GM12878 (cell line): Measurements from ENCODE around the gene MTRF1. TPM values are rescaled to one million over a fixed set of nuclear protein-coding genes. Genes with fewer than 3 reads are reported as not detected.
A peak's percentile ranks its signal among the peaks of the same experiment; 100 is the strongest.

Source experiments
- ATAC-seq: fragments of 200-7000 bp; cut with Tn5 transposase; 3 replicates; pipeline ENCODE4 v1.9.1; 2020; ENCODE audit warnings: mild to moderate bottlenecking, moderate library complexity
- BruUV-seq: library from RNA; stranded (reverse); fragments of 400-500 nt; replicated peaks from 2 replicates; lab custom pipeline; 2021; lab: Mats Ljungman, UMichigan
- CTCF ChIA-PET: fragments of 300-600 bp; sonication (Branson Sonifier 250); formaldehyde crosslinking; extraction: SDS; loops from one replicate; lab custom pipeline; 2021; ENCODE audit warnings: inconsistent platforms; lab: Yijun Ruan, JAX
- POLR2A ChIA-PET: fragments of 350-600 bp; formaldehyde crosslinking; extraction: SDS; loops from one replicate; lab custom pipeline; 2021; ENCODE audit warnings: inconsistent platforms; lab: Charles Lee
- RAD21 ChIA-PET: fragments of 300-600 bp; sonication (Branson Sonifier 250); formaldehyde crosslinking; loops from one replicate; lab custom pipeline; 2023; ENCODE audit warnings: antibody characterized with exemption; ENCODE audit not compliant: unreplicated experiment; lab: Charles Lee
- SMC1A ChIA-PET: fragments of 300-600 bp; sonication (Branson Sonifier 250); formaldehyde crosslinking; loops from one replicate; lab custom pipeline; 2023; ENCODE audit not compliant: unreplicated experiment, uncharacterized antibody; lab: Charles Lee
- DNase-seq: peaks from one replicate; pipeline ENCODE4 v3.0.0-alpha.2; 2011; ENCODE audit warnings: low read depth, low spot score
- FAIRE-seq: peaks from 3 replicates; lab custom pipeline; 2011; peaks lifted over from hg19 to GRCh38; lab: Jason Lieb, UNC
- H2AFZ ChIP-seq: 2 replicates; pipeline ENCODE4 v1.6.0; 2011; ENCODE audit warnings: low read depth, low read length, control low read depth; ENCODE audit not compliant: control insufficient read depth
- H3K27ac ChIP-seq: 2 replicates; pipeline ENCODE4 v1.5.1; 2011; ENCODE audit warnings: control low read depth; ENCODE audit not compliant: control insufficient read depth, insufficient read depth
- H3K27me3 ChIP-seq, 2 experiments: replicated peaks in 1 of 2; 2 replicates each; pipeline versions ENCODE4 v1.6.0 to v1.6.1; 2011; ENCODE audit warnings: low read length in 1 of 2; ENCODE audit not compliant: control insufficient read depth in 2 of 2, insufficient read depth in 2 of 2
- H3K36me3 ChIP-seq, 2 experiments: 2 replicates each; pipeline ENCODE4 v1.5.1; 2011; ENCODE audit warnings: low read length in 1 of 2; ENCODE audit not compliant: control insufficient read depth in 2 of 2, insufficient read depth in 2 of 2
- H3K4me1 ChIP-seq: 2 replicates; pipeline ENCODE4 v1.6.1; 2011; ENCODE audit warnings: mild to moderate bottlenecking, low read length, moderate library complexity, mixed read lengths; ENCODE audit not compliant: control insufficient read depth, insufficient read depth
- H3K4me2 ChIP-seq: 2 replicates; pipeline ENCODE4 v1.6.0; 2011; ENCODE audit warnings: control low read depth; ENCODE audit not compliant: control insufficient read depth, insufficient read depth
- H3K4me3 ChIP-seq: fragments of 200-600 bp; sonication (generic); 2 replicates; pipeline ENCODE4 v1.5.1; 2016
- H3K79me2 ChIP-seq: 2 replicates; pipeline ENCODE4 v1.6.0; 2011; ENCODE audit warnings: low read length; ENCODE audit not compliant: control insufficient read depth, insufficient read depth
- H3K9ac ChIP-seq: 2 replicates; pipeline ENCODE4 v1.8.0; 2011; ENCODE audit warnings: low read length, control low read depth, mixed read lengths; ENCODE audit not compliant: control insufficient read depth, insufficient read depth
- H3K9me3 ChIP-seq: replicated peaks from 3 replicates; pipeline ENCODE4 v1.5.1; 2011; ENCODE audit warnings: mild to moderate bottlenecking, low read length; ENCODE audit not compliant: control insufficient read depth, insufficient read depth
- H4K20me1 ChIP-seq: 2 replicates; pipeline ENCODE4 v1.6.0; 2011; ENCODE audit not compliant: control insufficient read depth, insufficient read depth
- ATF3 ChIP-seq: IDR thresholded peaks from 2 replicates; pipeline ENCODE4 v1.6.1; 2011; ENCODE audit warnings: low read depth, mild to moderate bottlenecking, low read length, moderate library complexity, borderline replicate concordance; ENCODE audit errors: extremely low read depth
- ATF7 ChIP-seq: fragments of 450-650 bp; IDR thresholded peaks from 2 replicates; pipeline ENCODE4 v1.6.1; 2016; ENCODE audit warnings: low read depth, mild to moderate bottlenecking
- CBX3 ChIP-seq: fragments of 200-600 bp; sonication (generic); IDR thresholded peaks from 2 replicates; pipeline ENCODE4 v1.6.1; 2016; ENCODE audit warnings: low read depth, borderline replicate concordance
- FOXM1 ChIP-seq: IDR thresholded peaks from 2 replicates; pipeline ENCODE4 v1.6.1; 2012; ENCODE audit warnings: low read depth, mild to moderate bottlenecking, inconsistent platforms, low read length, moderate library complexity
- NBN ChIP-seq: fragments of 450-650 bp; IDR thresholded peaks from 2 replicates; pipeline ENCODE4 v1.6.1; 2016
- NFYA ChIP-seq: IDR thresholded peaks from 2 replicates; pipeline ENCODE4 v1.6.1; 2011; ENCODE audit warnings: low read depth, mild to moderate bottlenecking, low read length, improper control_type of control experiment, borderline replicate concordance
- NRF1 ChIP-seq: conservative IDR thresholded peaks from 2 replicates; pipeline ENCODE4 v1.6.1; 2011; ENCODE audit warnings: mild to moderate bottlenecking, low read depth, low read length, improper control_type of control experiment
- PML ChIP-seq: IDR thresholded peaks from 2 replicates; pipeline ENCODE4 v1.6.1; 2012; ENCODE audit warnings: low read length, inconsistent platforms
- RAD51 ChIP-seq: fragments of 450-650 bp; IDR thresholded peaks from 2 replicates; pipeline ENCODE4 v1.6.1; 2016; ENCODE audit warnings: moderate library complexity, mild to moderate bottlenecking, inconsistent platforms
- RCOR1 ChIP-seq: conservative IDR thresholded peaks from 2 replicates; pipeline ENCODE4 v1.6.1; 2012; ENCODE audit warnings: low read depth, low read length, improper control_type of control experiment
- RUNX3 ChIP-seq: IDR thresholded peaks from 2 replicates; pipeline ENCODE4 v1.6.1; 2012; ENCODE audit warnings: low read length, inconsistent platforms
- STAT1 ChIP-seq: fragments of 450-650 bp; conservative IDR thresholded peaks from 2 replicates; pipeline ENCODE4 v1.6.1; 2014; ENCODE audit warnings: antibody characterized with exemption, mild to moderate bottlenecking
- ZBTB4 ChIP-seq: fragments of 450-650 bp; formaldehyde crosslinking; IDR thresholded peaks from 2 replicates; pipeline ENCODE4 v1.4.0; 2022; ENCODE audit warnings: mild to moderate bottlenecking, moderate library complexity
- ZNF207 ChIP-seq: fragments of 450-650 bp; IDR thresholded peaks from 2 replicates; pipeline ENCODE4 v1.6.1; 2014; ENCODE audit warnings: antibody characterized with exemption, mild to moderate bottlenecking, borderline replicate concordance
- ZNF274 ChIP-seq: IDR thresholded peaks from one replicate; pipeline ENCODE4 v1.8.0; 2011; ENCODE audit not compliant: insufficient read length, insufficient read depth
- WGBS: methylation state at CpG from one replicate; pipeline ENCODE4 v1.1.6; 2016; ENCODE audit warnings: low lambda C conversion rate; ENCODE audit not compliant: insufficient replicate concordance, insufficient coverage; ENCODE audit errors: missing lambda C conversion rate; 5-methylcytosine and 5-hydroxymethylcytosine counted together
- in situ Hi-C: fragments of 300-500 bp; cut with MboI; formaldehyde crosslinking; loops from 9 replicates; pipeline ENCODE4 v1.14.3; 2018; ENCODE audit warnings: mixed read lengths
- intact Hi-C: fragments of 100-400 bp; cut with micrococcal nuclease; formaldehyde crosslinking; loops from one replicate; pipeline ENCODE4 v1.14.2; 2022; ENCODE audit not compliant: unreplicated experiment
- polyA plus RNA-seq, 11 experiments: library from polyadenylated mRNA; depleted of rRNA in 4 of 11; unstranded in 6 of 11; stranded (reverse) in 5 of 11; fragments of >200 nt; fragmentation: Nextera tagmentation in 4 of 11; fragmentation: Illumina TruSeq in 1 of 11; extraction: Ambion mirVana in 4 of 11; extraction: Trizol in 1 of 11; gene quantifications; 1 replicate in 1 of 11; 2 replicates in 10 of 11; pipeline versions ENCODE4 v1.2.1 to v1.2.3, GENCODE V29; 2011 to 2016; ENCODE audit warnings: inconsistent platforms in 2 of 11, missing spikeins in 2 of 11, low read depth in 1 of 11
- total RNA-seq, 4 experiments: library from RNA; depleted of rRNA in 3 of 4; stranded (reverse); fragments of >200 nt in 3 of 4; fragmentation: Illumina TruSeq in 1 of 4; extraction: Trizol in 1 of 4; gene quantifications; 2 replicates each; pipeline versions ENCODE4 v1.2.1 to v1.2.3, GENCODE V29; 2013 to 2021
- TF ChIP-seq, protein P1 (sequence below): fragments of 450-650 bp; IDR thresholded peaks from 2 replicates; pipeline ENCODE4 v1.6.1; 2017; ENCODE audit warnings: mild to moderate bottlenecking

Gene MTRF1
- total and polyA plus RNA-seq, 10 of the 15 experiments (the other 5 are each of a cell fraction or from before 2014, with no cell fraction given): 12.1 to 33.7 (median 20.6) TPM

GRCh38 chr13:41193919-41194824 is 69.2 kb downstream of the MTRF1 start, which contains the start of gene KBTBD7:
TSS of gene KBTBD7 (minus strand) at chr13:41194569. CDS start at chr13:41194257, 312 bp downstream.
- BruUV-seq: TSS peak; percentile 71
- 21% methylated on average over 66 of the region's 66 CpGs for WGBS
- ChIA-PET RAD21 (interaction anchor here (0.9 kb wide), 1 partner anchor 220 kb away, joined by 3 read pairs; no protein-coding TSS in a partner anchor), CTCF (no interaction called here), SMC1A (no interaction called here), POLR2A (no interaction called here)
- peak within 1 kb of the TSS; percentile 86 for H3K4me3 ChIP-seq
- H2AFZ ChIP-seq: peak within 1 kb of the TSS; percentile 99
- intact Hi-C loops: loop anchor here (1.0 kb wide), 1 partner anchor 62 kb away; the partner anchor contains the start of gene KBTBD6
- ATAC-seq (peak; percentile 99), FAIRE-seq (peak; percentile 70), DNase-seq (peak; percentile 67)
- peak within 1 kb of the TSS; percentile 69 for H3K27ac ChIP-seq
- H3K4me1 ChIP-seq: peaks cover 4% of the 10 kb centered on the region
- H3K79me2 ChIP-seq: peaks cover 8% of the 10 kb centered on the region
- H3K4me2 ChIP-seq: peak within 1 kb of the TSS; percentile 64
- H3K27me3 ChIP-seq: no peaks in the 10 kb centered on the region
- peak within 1 kb of the TSS; percentile 79 for H3K9ac ChIP-seq
- H3K36me3 ChIP-seq: no peaks in the 10 kb centered on the region
- no peaks in the 10 kb centered on the region for H4K20me1 ChIP-seq
- H3K9me3 ChIP-seq: no peaks in the 10 kb centered on the region
- in situ Hi-C loops: loop anchor here (5.0 kb wide), 1 partner anchor 62 kb away; the partner anchor contains the start of gene KBTBD6
- TF ChIP-seq PML: no peak
- TF ChIP-seq NFYA: no peak
- no peak for TF ChIP-seq NRF1
- no peak for TF ChIP-seq ZBTB4 (CRISPR knock-in tag)
- peak; percentile 45; the same call in 1 of the 2 replicates for TF ChIP-seq ATF3
- peak; percentile 85; the same call in 1 of the 2 replicates for TF ChIP-seq ZNF207
- no peak for TF ChIP-seq RCOR1
- peak; percentile 69; the same call in 1 of the 2 replicates for TF ChIP-seq NBN
- TF ChIP-seq ZNF274: no peak
- TF ChIP-seq RUNX3: peak; percentile 57
- TF ChIP-seq RAD51: no peak
- 0 out of 2 replicates have a peak, but pooled peaks have one; percentile 74 for TF ChIP-seq STAT1
- TF ChIP-seq ATF7: 0 out of 2 replicates have a peak, but pooled peaks have one; percentile 16
- TF ChIP-seq, protein P1, sequence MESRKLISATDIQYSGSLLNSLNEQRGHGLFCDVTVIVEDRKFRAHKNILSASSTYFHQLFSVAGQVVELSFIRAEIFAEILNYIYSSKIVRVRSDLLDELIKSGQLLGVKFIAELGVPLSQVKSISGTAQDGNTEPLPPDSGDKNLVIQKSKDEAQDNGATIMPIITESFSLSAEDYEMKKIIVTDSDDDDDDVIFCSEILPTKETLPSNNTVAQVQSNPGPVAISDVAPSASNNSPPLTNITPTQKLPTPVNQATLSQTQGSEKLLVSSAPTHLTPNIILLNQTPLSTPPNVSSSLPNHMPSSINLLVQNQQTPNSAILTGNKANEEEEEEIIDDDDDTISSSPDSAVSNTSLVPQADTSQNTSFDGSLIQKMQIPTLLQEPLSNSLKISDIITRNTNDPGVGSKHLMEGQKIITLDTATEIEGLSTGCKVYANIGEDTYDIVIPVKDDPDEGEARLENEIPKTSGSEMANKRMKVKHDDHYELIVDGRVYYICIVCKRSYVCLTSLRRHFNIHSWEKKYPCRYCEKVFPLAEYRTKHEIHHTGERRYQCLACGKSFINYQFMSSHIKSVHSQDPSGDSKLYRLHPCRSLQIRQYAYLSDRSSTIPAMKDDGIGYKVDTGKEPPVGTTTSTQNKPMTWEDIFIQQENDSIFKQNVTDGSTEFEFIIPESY: no peak; the same call in 1 of the 2 replicates
- no peak for TF ChIP-seq FOXM1
- TF ChIP-seq CBX3: no peak
